Prostate gland (tissue), 2 donors: Measurements from ENCODE around the gene SP110. TPM values are rescaled to one million over a fixed set of nuclear protein-coding genes. Genes with fewer than 3 reads are reported as not detected.

Experiments
- DNase-seq: peaks from one replicate; pipeline ENCODE4 v3.0.0-alpha.2; 2019; ENCODE audit warnings: low spot score
- H3K27ac ChIP-seq, 2 donors: fragments of 200-600 bp; sonication (generic); 2 replicates each; pipeline ENCODE4 v1.5.1; 2017 to 2019
- H3K27me3 ChIP-seq: fragments of 200-600 bp; sonication (generic); replicated peaks from 2 replicates; pipeline ENCODE4 v1.5.1; 2019; ENCODE audit not compliant: insufficient read depth
- H3K36me3 ChIP-seq, 2 donors: fragments of 200-600 bp; sonication (generic); 1 replicate in 1 of 2; 2 replicates in 1 of 2; pipeline versions ENCODE4 v1.5.1 to v1.8.1; 2017 to 2019
- H3K4me1 ChIP-seq: fragments of 200-600 bp; sonication (generic); replicated peaks from 2 replicates; pipeline ENCODE4 v1.5.1; 2019
- H3K4me3 ChIP-seq, 2 donors: fragments of 200-600 bp; sonication (generic); 2 replicates each; pipeline ENCODE4 v1.5.1; 2017 to 2019
- H3K9me3 ChIP-seq: fragments of 200-600 bp; sonication (generic); 2 replicates; pipeline ENCODE4 v1.5.1; 2017
- CTCF ChIP-seq, 4 experiments: fragments of 200-600 bp in 2 of 4; fragments of 450-650 bp in 2 of 4; sonication (generic) in 2 of 4; IDR thresholded peaks; 1 replicate in 3 of 4; 2 replicates in 1 of 4; pipeline ENCODE4 v1.5.1; 2016 to 2019; ENCODE audit warnings: antibody characterized with exemption in 4 of 4, mild to moderate bottlenecking in 2 of 4, moderate library complexity in 2 of 4
- POLR2A ChIP-seq: fragments of 450-650 bp; IDR thresholded peaks from one replicate; pipeline ENCODE4 v1.6.1; 2016; ENCODE audit warnings: antibody characterized with exemption, mild to moderate bottlenecking
- POLR2AphosphoS5 ChIP-seq: sonication (generic); formaldehyde crosslinking; IDR thresholded peaks from one replicate; pipeline ENCODE4 v1.6.1; 2017; ENCODE audit warnings: antibody characterized with exemption
- WGBS: methylation state at CpG from one replicate; pipeline ENCODE4 v1.1.5; 2018; 5-methylcytosine and 5-hydroxymethylcytosine counted together
- intact Hi-C: fragments of 100-400 bp; cut with DNase I; formaldehyde crosslinking; loops from one replicate; pipeline ENCODE4 v1.14.2; 2022
- total RNA-seq, 2 donors: library from RNA; depleted of rRNA; stranded (reverse); fragments of >200 nt; gene quantifications; one replicate each; pipeline ENCODE4 v1.1.0, GENCODE V29; 2016

The SP110 gene
- total RNA-seq, 2 donors from 2014 or later: 26.5 to 39.3 TPM

GRCh38 chr2:230176996-230177395, 42.8 kb downstream of the SP110 start:
- no peaks in the 10 kb centered on the region for H3K9me3 ChIP-seq
- WGBS: 96% methylated on average over 3 of the region's 3 CpGs
- no peaks in the 10 kb centered on the region for H3K4me1 ChIP-seq
- H3K4me3 ChIP-seq: no peak overlapping the region
- intact Hi-C loops: no loop called here
- peaks cover 4 to 6% of the 10 kb centered on the region in 2 donors for H3K36me3 ChIP-seq
- DNase-seq: no peak
- H3K27me3 ChIP-seq: no peaks in the 10 kb centered on the region
- no peak overlapping the region for H3K27ac ChIP-seq
- TF ChIP-seq POLR2A (no peak), POLR2AphosphoS5 (no peak), CTCF (IDR thresholded peaks at IDR 0.05) (no peak)

GRCh38 chr2:230174466-230174865, 45.3 kb downstream of the SP110 start:
- Histone ChIP-seq H3K9me3 (no peaks in the 10 kb centered on the region), H3K4me3 (no peak overlapping the region), H3K4me1 (no peaks in the 10 kb centered on the region), H3K27me3 (no peaks in the 10 kb centered on the region), H3K36me3 (peaks cover 4 to 6% of the 10 kb centered on the region in 2 donors), H3K27ac (no peak overlapping the region)
- TF ChIP-seq CTCF (IDR thresholded peaks at IDR 0.05): no peak
- no peak for DNase-seq
- intact Hi-C loops: no loop called here
- 96% methylated on average over 7 of the region's 7 CpGs for WGBS

GRCh38 chr2:230172852-230173251, 46.9 kb downstream of the SP110 start:
- 96% methylated on average over 11 of the region's 11 CpGs for WGBS
- Histone ChIP-seq H3K27ac (no peak overlapping the region), H3K9me3 (no peaks in the 10 kb centered on the region)

GRCh38 chr2:230172156-230172555, 47.6 kb downstream of the SP110 start:
- no peak overlapping the region for H3K4me3 ChIP-seq
- H3K9me3 ChIP-seq: no peaks in the 10 kb centered on the region
- DNase-seq: no peak
- no peak for TF ChIP-seq POLR2AphosphoS5
- no peak for TF ChIP-seq CTCF (IDR thresholded peaks at IDR 0.05)
- TF ChIP-seq POLR2A: no peak
- no peaks in the 10 kb centered on the region for H3K36me3 ChIP-seq
- no peaks in the 10 kb centered on the region for H3K4me1 ChIP-seq
- H3K27me3 ChIP-seq: no peaks in the 10 kb centered on the region
- H3K27ac ChIP-seq: no peak overlapping the region
- intact Hi-C loops: no loop called here
- 88% methylated on average over 2 of the region's 4 CpGs for WGBS

More at GRCh38 chr2:230172852-230173251, 46.9 kb downstream of the SP110 start:
- intact Hi-C loops: no loop called here
- no peaks in the 10 kb centered on the region for H3K4me1 ChIP-seq
- no peaks in the 10 kb centered on the region for H3K27me3 ChIP-seq
- no peak for TF ChIP-seq POLR2A
- TF ChIP-seq CTCF (IDR thresholded peaks at IDR 0.05): no peak
- no peak overlapping the region for H3K4me3 ChIP-seq
- DNase-seq: no peak
- peaks cover 3 to 5% of the 10 kb centered on the region in 2 donors for H3K36me3 ChIP-seq

- Histone ChIP-seq H3K36me3 (no peaks in the 10 kb centered on the region), H3K4me1 (no peaks in the 10 kb centered on the region), H3K9me3 (no peaks in the 10 kb centered on the region), H3K27ac (peak overlapping the region in 1 of 2 donors; percentile 11), H3K27me3 (no peaks in the 10 kb centered on the region), H3K4me3 (peak overlapping the region in 1 of 2 donors; percentile 11)
- WGBS: 33% methylated on average over 9 of the region's 9 CpGs
- DNase-seq: peak; percentile 40
- TF ChIP-seq CTCF (IDR thresholded peaks at IDR 0.05) (no peak), POLR2A (no peak), POLR2AphosphoS5 (peak; percentile 74)
- intact Hi-C loops: no loop called here
Observed at GRCh38 chr2:230170532-230170931, 49.3 kb downstream of the SP110 start.
